T-cell (primary cell): Measurements from ENCODE around the gene AGFG2. TPM values are rescaled to one million over a fixed set of nuclear protein-coding genes. Genes with fewer than 3 reads are reported as not detected.
"Not testable (repeated sequence)": the region's sequence is repeated elsewhere in the genome, so short reads cannot be mapped to it uniquely, and the experiment has no call there.

Source experiments
- ATAC-seq, 4 experiments: fragments of 200-7000 bp in 3 of 4; fragments of 150-1000 bp in 1 of 4; cut with Tn5 transposase; replicated peaks in 1 of 4; 1 replicate in 3 of 4; 2 replicates in 1 of 4; pipeline ENCODE4 v1.10.0; 2021; ENCODE audit warnings: moderate library complexity in 3 of 4, mild to moderate bottlenecking in 2 of 4, moderate number of reproducible peaks in 1 of 4
- CTCF ChIA-PET, 2 donors: fragments of 300-600 bp; sonication (Branson Sonifier 250); formaldehyde crosslinking; loops; one replicate each; lab custom pipeline; 2022; ENCODE audit warnings: antibody characterized with exemption in 2 of 2; lab: Charles Lee
- POLR2A ChIA-PET, 2 donors: fragments of 300-600 bp; sonication (Branson Sonifier 250); formaldehyde crosslinking; loops; one replicate each; lab custom pipeline; 2022; ENCODE audit warnings: antibody characterized with exemption in 2 of 2; lab: Charles Lee
- DNase-seq, 35 experiments: peaks; one replicate each; pipeline versions ENCODE4 v3.0.0 to v3.0.0-alpha.2; 2013 to 2023
- H3K27ac ChIP-seq: one replicate; pipeline ENCODE4 v1.5.1; 2013; ENCODE audit warnings: low read length
- H3K27me3 ChIP-seq, 2 experiments: replicated peaks in 1 of 2; 1 replicate in 1 of 2; 2 replicates in 1 of 2; pipeline versions ENCODE4 v1.6.1 to v1.7.0; 2013; ENCODE audit warnings: low read length in 1 of 2, mixed read lengths in 1 of 2; ENCODE audit not compliant: control insufficient read depth in 2 of 2, insufficient read depth in 2 of 2; ENCODE audit errors: extremely low read depth in 1 of 2
- H3K36me3 ChIP-seq, 2 donors: 1 replicate in 1 of 2; 2 replicates in 1 of 2; pipeline versions ENCODE4 v1.6.1 to v1.7.0; 2013; ENCODE audit warnings: low read length in 1 of 2; ENCODE audit not compliant: control insufficient read depth in 2 of 2, insufficient read depth in 1 of 2; ENCODE audit errors: extremely low read depth in 1 of 2
- H3K4me1 ChIP-seq, 2 experiments: 1 replicate in 1 of 2; 2 replicates in 1 of 2; pipeline versions ENCODE4 v1.6.1 to v1.7.0; 2013; ENCODE audit warnings: low read length in 2 of 2, mixed read lengths in 1 of 2; ENCODE audit not compliant: insufficient read depth in 2 of 2, control insufficient read depth in 1 of 2; ENCODE audit errors: extremely low read depth in 1 of 2
- H3K4me3 ChIP-seq, 2 donors: 1 replicate in 1 of 2; 2 replicates in 1 of 2; pipeline versions ENCODE4 v1.5.1 to v1.7.0; 2013; ENCODE audit warnings: mild to moderate bottlenecking in 2 of 2, low read length in 1 of 2, moderate library complexity in 1 of 2; ENCODE audit not compliant: control insufficient read depth in 1 of 2; ENCODE audit errors: extremely low read depth in 1 of 2
- H3K9me3 ChIP-seq: 2 replicates; pipeline ENCODE4 v1.7.0; 2013
- H3K27ac Mint-ChIP-seq, 2 donors: one replicate each; pipeline ENCODE4 v1.8.0; 2020 to 2021; ENCODE audit warnings: mild to moderate bottlenecking in 2 of 2, mixed read lengths in 2 of 2
- H3K27me3 Mint-ChIP-seq, 2 donors: one replicate each; pipeline ENCODE4 v1.8.0; 2021 to 2022; ENCODE audit warnings: mixed read lengths in 2 of 2
- H3K36me3 Mint-ChIP-seq: one replicate; pipeline ENCODE4 v1.8.0; 2021; ENCODE audit warnings: mixed read lengths
- H3K4me1 Mint-ChIP-seq, 3 donors: one replicate each; pipeline ENCODE4 v1.8.0; 2020 to 2022; ENCODE audit warnings: mixed read lengths in 3 of 3, mild to moderate bottlenecking in 1 of 3
- H3K4me3 Mint-ChIP-seq, 3 donors: one replicate each; pipeline ENCODE4 v1.8.0; 2020 to 2022; ENCODE audit warnings: mild to moderate bottlenecking in 3 of 3, mixed read lengths in 3 of 3, moderate library complexity in 3 of 3
- H3K9me3 Mint-ChIP-seq, 3 donors: one replicate each; pipeline ENCODE4 v1.8.0; 2020 to 2022; ENCODE audit warnings: mixed read lengths in 3 of 3
- WGBS: methylation state at CpG from one replicate; pipeline ENCODE4 v1.1.5; 2013; ENCODE audit warnings: missing lambda C conversion rate; ENCODE audit not compliant: insufficient coverage; 5-methylcytosine and 5-hydroxymethylcytosine counted together
- total RNA-seq, 35 experiments: library from RNA in 6 of 35; stranded (reverse) in 6 of 35; fragments of 120-200 nt in 1 of 35; gene quantifications; one replicate each; pipeline versions ENCODE4 v1.2.1 to v1.2.4 and lab custom pipeline; 2013 to 2026

Gene AGFG2
- total RNA-seq, 5 donors from 2014 or later (not counting 1 experiment from before 2014, with no cell fraction given), result 26.2 to 54.6 (median 40.2) TPM

- H3K4me1 ChIP-seq, result peaks cover 0 to 21% of the 10 kb centered on the region in 2 experiments
- WGBS, result 97% methylated on average over 20 of the region's 26 CpGs
- H3K36me3 ChIP-seq, result peaks cover 13 to 38% of the 10 kb centered on the region in 2 donors
- CTCF ChIA-PET, result interaction anchor here (0.5 to 1.4 kb wide), 3 partner anchors 24 to 125 kb away, joined by 3 to 6 read pairs (median 3); partner anchors contain the start of gene FBXO24 (in 1 of the 2)
- no peak for ATAC-seq
- Mint-ChIP-seq H3K4me1 (peaks cover 15 to 25% (median 16%) of the 10 kb centered on the region in 3 donors), H3K27me3 (no peaks in the 10 kb centered on the region), H3K4me3 (no peak overlapping the region), H3K9me3 (no peaks in the 10 kb centered on the region), H3K27ac (no peak overlapping the region), H3K36me3 (peaks cover 10% of the 10 kb centered on the region)
- POLR2A ChIA-PET, result no interaction called here
- no peak overlapping the region for H3K4me3 ChIP-seq
- DNase-seq, result no peak
- no peak overlapping the region for H3K27ac ChIP-seq
- no peaks in the 10 kb centered on the region for H3K27me3 ChIP-seq
- H3K9me3 ChIP-seq, result no peaks in the 10 kb centered on the region
These were observed 23.4 kb downstream of the AGFG2 start for GRCh38 chr7:100562195-100563099.

GRCh38 chr7:100563100-100563564 is 24.1 kb downstream of the AGFG2 start:
- H3K4me1 ChIP-seq, result peaks cover 0 to 28% of the 10 kb centered on the region in 2 experiments
- H3K27ac ChIP-seq, result no peak overlapping the region
- Mint-ChIP-seq H3K4me1 (peaks cover 21 to 25% (median 22%) of the 10 kb centered on the region in 3 donors), H3K9me3 (no peaks in the 10 kb centered on the region), H3K4me3 (no peak overlapping the region), H3K36me3 (peaks cover 10% of the 10 kb centered on the region), H3K27ac (no peak overlapping the region), H3K27me3 (no peaks in the 10 kb centered on the region)
- ATAC-seq, result no peak
- no peak for DNase-seq
- no peaks in the 10 kb centered on the region for H3K27me3 ChIP-seq
- H3K4me3 ChIP-seq, result no peak overlapping the region
- peaks cover 13 to 38% of the 10 kb centered on the region in 2 donors for H3K36me3 ChIP-seq
- WGBS, result 98% methylated on average over 6 of the region's 8 CpGs
- H3K9me3 ChIP-seq, result no peaks in the 10 kb centered on the region
- CTCF ChIA-PET, result interaction anchor here (0.6 to 1.7 kb wide), 10 partner anchors 8 to 94 kb away, joined by 3 to 7 read pairs (median 4); partner anchors contain the start of genes AGFG2 (in 2 of the 2) and FBXO24 (in 1 of the 2)
- POLR2A ChIA-PET, result no interaction called here

- Histone ChIP-seq H3K9me3 (no peaks in the 10 kb centered on the region), H3K36me3 (peaks cover 13 to 33% of the 10 kb centered on the region in 2 donors), H3K27ac (no peak overlapping the region), H3K4me3 (no peak overlapping the region), H3K4me1 (peaks cover 1 to 36% of the 10 kb centered on the region in 2 experiments), H3K27me3 (no peaks in the 10 kb centered on the region)
- H3K27ac Mint-ChIP-seq, result peak overlapping the region; percentile 22 to 57
- POLR2A ChIA-PET, result interaction anchor here in 1 of 2 donors (0.6 kb wide), 2 partner anchors 23 to 43 kb away, joined by 3 to 7 read pairs; no protein-coding TSS in a partner anchor
- CTCF ChIA-PET, result interaction anchor here (0.6 to 1.7 kb wide), 16 partner anchors 9 to 658 kb away, joined by 3 to 7 read pairs (median 4); partner anchors contain the start of gene AGFG2 (in 2 of the 2)
- peaks cover 27 to 29% (median 28%) of the 10 kb centered on the region in 3 donors for H3K4me1 Mint-ChIP-seq
- ATAC-seq (peak; percentile 70 to 76 (median 72)), DNase-seq (peak; percentile 50 to 88 (median 79))
- no peak overlapping the region for H3K4me3 Mint-ChIP-seq
- peaks cover 10% of the 10 kb centered on the region for H3K36me3 Mint-ChIP-seq
- WGBS, result 24% methylated on average over 6 of the region's 12 CpGs
- H3K27me3 Mint-ChIP-seq, result no peaks in the 10 kb centered on the region
- H3K9me3 Mint-ChIP-seq, result no peaks in the 10 kb centered on the region
These were observed 24.9 kb downstream of the AGFG2 start for GRCh38 chr7:100563809-100564400.

GRCh38 chr7:100564405-100564804 is 25.4 kb downstream of the AGFG2 start:
- H3K9me3 ChIP-seq, ATAC-seq, DNase-seq, H3K4me3 Mint-ChIP-seq, H3K27ac ChIP-seq, H3K9me3 Mint-ChIP-seq, H3K36me3 Mint-ChIP-seq, H3K27me3 Mint-ChIP-seq, H3K27me3 ChIP-seq, H3K4me3 ChIP-seq: not testable (repeated sequence)
- 96% methylated on average over 3 of the region's 6 CpGs for WGBS
- POLR2A ChIA-PET, result interaction anchor here in 1 of 2 donors (0.6 kb wide), 2 partner anchors 23 to 44 kb away, joined by 3 to 7 read pairs; no protein-coding TSS in a partner anchor
- H3K27ac Mint-ChIP-seq, result peak overlapping the region; percentile 56 to 57
- Histone ChIP-seq H3K4me1 (peaks cover 3 to 40% of the 10 kb centered on the region in 2 experiments), H3K36me3 (peaks cover 13 to 31% of the 10 kb centered on the region in 2 donors)
- CTCF ChIA-PET, result interaction anchor here (0.5 to 1.7 kb wide), 15 partner anchors 15 to 658 kb away, joined by 3 to 7 read pairs (median 3); partner anchors contain the start of gene AGFG2 (in 2 of the 2)
- peaks cover 27 to 29% (median 29%) of the 10 kb centered on the region in 3 donors for H3K4me1 Mint-ChIP-seq

- no peaks in the 10 kb centered on the region for H3K27me3 Mint-ChIP-seq
- no peaks in the 10 kb centered on the region for H3K27me3 ChIP-seq
- no peak overlapping the region for H3K4me3 ChIP-seq
- 90% methylated on average over 2 of the region's 11 CpGs for WGBS
- DNase-seq (no peak), ATAC-seq (no peak)
- H3K36me3 Mint-ChIP-seq, result peaks cover 10% of the 10 kb centered on the region
- H3K4me1 Mint-ChIP-seq, result peaks cover 25 to 28% (median 26%) of the 10 kb centered on the region in 3 donors
- H3K27ac ChIP-seq, result no peak overlapping the region
- ChIA-PET POLR2A (interaction anchor here in 1 of 2 donors (0.5 to 0.6 kb wide), 2 partner anchors 10 to 48 kb away, joined by 4 to 7 read pairs; no protein-coding TSS in a partner anchor), CTCF (interaction anchor here (0.5 to 1.5 kb wide), 7 partner anchors 19 to 485 kb away, joined by 3 to 7 read pairs (median 4); no protein-coding TSS in a partner anchor)
- H3K27ac Mint-ChIP-seq, result peak overlapping the region in 1 of 2 donors; percentile 61
- no peaks in the 10 kb centered on the region for H3K9me3 Mint-ChIP-seq
- peaks cover 6 to 40% of the 10 kb centered on the region in 2 experiments for H3K4me1 ChIP-seq
- no peaks in the 10 kb centered on the region for H3K9me3 ChIP-seq
- H3K36me3 ChIP-seq, result peaks cover 11 to 30% of the 10 kb centered on the region in 2 donors
- H3K4me3 Mint-ChIP-seq, result no peak overlapping the region
These were observed 26.1 kb downstream of the AGFG2 start for GRCh38 chr7:100565133-100565571.
